ENCODE data around the gene STIM2.

The STIM2 gene

DNA sequence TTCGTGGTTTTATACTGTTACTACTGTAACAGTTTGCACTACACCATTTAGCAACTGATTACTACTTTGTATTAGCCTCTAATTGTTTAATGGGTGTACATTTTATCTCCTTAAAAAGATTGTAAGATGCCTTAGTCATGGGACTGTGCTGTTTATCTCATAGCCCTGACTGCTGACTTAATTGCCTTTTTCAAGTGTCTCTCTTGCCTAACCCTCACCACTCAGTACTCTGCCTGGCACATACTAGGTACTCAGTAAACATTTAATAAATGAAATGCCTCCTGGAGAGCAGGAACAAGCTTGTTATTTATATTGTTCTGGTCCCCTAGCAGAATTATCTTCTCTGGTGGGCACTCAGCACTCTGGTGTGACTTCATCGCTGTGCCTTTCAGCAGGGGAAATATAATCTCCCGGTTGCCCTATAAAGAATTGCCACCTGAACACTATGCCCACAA, 1.7 kb upstream of the STIM2 start:
- in situ Hi-C loops (cut with MboI; ENCODE audit: low sequenced_read_pairs, unreplicated experiment): no loop called here
- DNase-seq (ENCODE audit: low spot score): no peak

GRCh38 chr4:26859762-26860156, 882 bp upstream of the STIM2 start:
- no peak for DNase-seq (ENCODE audit: low spot score)
- in situ Hi-C loops (cut with MboI; ENCODE audit: low sequenced_read_pairs, unreplicated experiment): no loop called here

More for the DNA sequence above, 1.7 kb upstream of the STIM2 start:
- TF ChIP-seq, protein P1, sequence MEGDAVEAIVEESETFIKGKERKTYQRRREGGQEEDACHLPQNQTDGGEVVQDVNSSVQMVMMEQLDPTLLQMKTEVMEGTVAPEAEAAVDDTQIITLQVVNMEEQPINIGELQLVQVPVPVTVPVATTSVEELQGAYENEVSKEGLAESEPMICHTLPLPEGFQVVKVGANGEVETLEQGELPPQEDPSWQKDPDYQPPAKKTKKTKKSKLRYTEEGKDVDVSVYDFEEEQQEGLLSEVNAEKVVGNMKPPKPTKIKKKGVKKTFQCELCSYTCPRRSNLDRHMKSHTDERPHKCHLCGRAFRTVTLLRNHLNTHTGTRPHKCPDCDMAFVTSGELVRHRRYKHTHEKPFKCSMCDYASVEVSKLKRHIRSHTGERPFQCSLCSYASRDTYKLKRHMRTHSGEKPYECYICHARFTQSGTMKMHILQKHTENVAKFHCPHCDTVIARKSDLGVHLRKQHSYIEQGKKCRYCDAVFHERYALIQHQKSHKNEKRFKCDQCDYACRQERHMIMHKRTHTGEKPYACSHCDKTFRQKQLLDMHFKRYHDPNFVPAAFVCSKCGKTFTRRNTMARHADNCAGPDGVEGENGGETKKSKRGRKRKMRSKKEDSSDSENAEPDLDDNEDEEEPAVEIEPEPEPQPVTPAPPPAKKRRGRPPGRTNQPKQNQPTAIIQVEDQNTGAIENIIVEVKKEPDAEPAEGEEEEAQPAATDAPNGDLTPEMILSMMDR (IDR thresholded peaks at IDR 0.05; ENCODE audit: borderline replicate concordance, control extremely low read depth, extremely low read depth, insufficient read depth, missing control alignments): no peak

DNA sequence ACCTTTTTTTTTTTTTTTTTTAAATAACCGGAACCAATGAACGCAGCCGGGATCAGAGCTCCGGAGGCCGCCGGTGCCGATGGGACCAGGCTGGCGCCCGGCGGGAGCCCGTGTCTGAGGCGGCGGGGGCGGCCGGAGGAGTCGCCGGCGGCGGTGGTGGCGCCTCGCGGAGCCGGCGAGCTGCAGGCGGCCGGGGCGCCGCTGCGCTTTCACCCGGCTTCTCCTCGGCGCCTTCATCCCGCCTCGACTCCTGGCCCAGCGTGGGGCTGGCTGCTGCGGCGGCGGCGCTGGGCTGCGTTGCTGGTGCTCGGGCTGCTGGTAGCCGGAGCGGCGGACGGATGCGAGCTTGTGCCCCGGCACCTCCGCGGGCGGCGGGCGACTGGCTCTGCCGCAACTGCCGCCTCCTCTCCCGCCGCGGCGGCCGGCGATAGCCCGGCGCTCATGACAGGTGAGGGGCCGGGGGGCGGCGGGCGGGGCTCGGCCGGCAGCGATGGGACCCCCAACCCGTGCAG, 337 bp downstream of the STIM2 start:
- peak; percentile 43 for DNase-seq (ENCODE audit: low spot score)
- TF ChIP-seq, protein P1 (IDR thresholded peaks at IDR 0.05; ENCODE audit: borderline replicate concordance, control extremely low read depth, extremely low read depth, insufficient read depth, missing control alignments): no peak
- in situ Hi-C loops (cut with MboI; ENCODE audit: low sequenced_read_pairs, unreplicated experiment): no loop called here

More at GRCh38 chr4:26859762-26860156, 882 bp upstream of the STIM2 start:
- TF ChIP-seq, protein P1 (IDR thresholded peaks at IDR 0.05; ENCODE audit: borderline replicate concordance, control extremely low read depth, extremely low read depth, insufficient read depth, missing control alignments): no peak

GRCh38 chr4:26861434-26862186, 969 bp downstream of the STIM2 start:
- in situ Hi-C loops (cut with MboI; ENCODE audit: low sequenced_read_pairs, unreplicated experiment): no loop called here
- peak; percentile 61 for DNase-seq (ENCODE audit: low spot score)
- TF ChIP-seq, protein P1 (IDR thresholded peaks at IDR 0.05; ENCODE audit: borderline replicate concordance, control extremely low read depth, extremely low read depth, insufficient read depth, missing control alignments): no peak

- in situ Hi-C loops (cut with MboI; ENCODE audit: low sequenced_read_pairs, unreplicated experiment): no loop called here
- no peak for DNase-seq (ENCODE audit: low spot score)
- TF ChIP-seq, protein P1 (IDR thresholded peaks at IDR 0.05; ENCODE audit: borderline replicate concordance, control extremely low read depth, extremely low read depth, insufficient read depth, missing control alignments): no peak
Measured at GRCh38 chr4:26862381-26862915, 1.8 kb downstream of the STIM2 start.

- TF ChIP-seq, protein P1 (IDR thresholded peaks at IDR 0.05; ENCODE audit: borderline replicate concordance, control extremely low read depth, extremely low read depth, insufficient read depth, missing control alignments): no peak
- in situ Hi-C loops (cut with MboI; ENCODE audit: low sequenced_read_pairs, unreplicated experiment): no loop called here
- DNase-seq (ENCODE audit: low spot score): no peak
Measured at GRCh38 chr4:26863512-26863911, 2.9 kb downstream of the STIM2 start.

Measured in GM13976 (cell line).